ENCODE data around the gene TCAIM.

Gene TCAIM

DNA sequence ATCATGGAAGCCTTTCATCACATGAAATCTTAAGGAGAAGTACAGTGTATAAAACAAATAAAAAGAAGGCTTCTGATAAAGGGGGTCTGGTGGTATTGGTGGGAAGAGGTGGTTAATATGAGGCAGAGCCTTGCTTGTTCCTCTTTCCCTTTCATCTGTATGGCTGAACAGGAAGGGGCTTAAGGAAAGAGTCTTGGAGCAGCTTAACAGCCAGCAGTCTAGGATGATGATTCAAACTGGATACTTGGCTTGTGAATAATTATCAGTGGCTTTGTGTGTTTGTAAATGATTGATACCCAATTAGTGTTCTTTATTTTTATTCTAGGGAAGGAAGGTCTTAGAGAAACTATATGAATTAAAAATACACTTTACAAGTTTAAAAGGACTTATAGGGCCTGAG lies 29.1 kb upstream of the TCAIM start:
- in situ Hi-C loops (cut with HindIII; ENCODE audit: low sequenced_read_pairs): no loop called here
- no peak for TF ChIP-seq CTCF (IDR thresholded peaks at IDR 0.05; ENCODE audit: low read depth, low read length, missing control alignments)
- no peak overlapping the region for H3K4me3 ChIP-seq (ENCODE audit: low read depth, low read length)
- no peak for DNase-seq (ENCODE audit: low read depth)

- H3K4me3 ChIP-seq (ENCODE audit: low read depth, low read length): no peak overlapping the region
- in situ Hi-C loops (cut with HindIII; ENCODE audit: low sequenced_read_pairs): no loop called here
- DNase-seq (ENCODE audit: low read depth): no peak
- TF ChIP-seq CTCF (IDR thresholded peaks at IDR 0.05; ENCODE audit: low read depth, low read length, missing control alignments): no peak
Observed at GRCh38 chr3:44318891-44319311, 19.7 kb upstream of the TCAIM start.

- DNase-seq (ENCODE audit: low read depth): no peak
- H3K4me3 ChIP-seq (ENCODE audit: low read depth, low read length): no peak overlapping the region
- no peak for TF ChIP-seq CTCF (IDR thresholded peaks at IDR 0.05; ENCODE audit: low read depth, low read length, missing control alignments)
- in situ Hi-C loops (cut with HindIII; ENCODE audit: low sequenced_read_pairs): no loop called here
Observed at GRCh38 chr3:44321335-44321734, 17.2 kb upstream of the TCAIM start.

DNA sequence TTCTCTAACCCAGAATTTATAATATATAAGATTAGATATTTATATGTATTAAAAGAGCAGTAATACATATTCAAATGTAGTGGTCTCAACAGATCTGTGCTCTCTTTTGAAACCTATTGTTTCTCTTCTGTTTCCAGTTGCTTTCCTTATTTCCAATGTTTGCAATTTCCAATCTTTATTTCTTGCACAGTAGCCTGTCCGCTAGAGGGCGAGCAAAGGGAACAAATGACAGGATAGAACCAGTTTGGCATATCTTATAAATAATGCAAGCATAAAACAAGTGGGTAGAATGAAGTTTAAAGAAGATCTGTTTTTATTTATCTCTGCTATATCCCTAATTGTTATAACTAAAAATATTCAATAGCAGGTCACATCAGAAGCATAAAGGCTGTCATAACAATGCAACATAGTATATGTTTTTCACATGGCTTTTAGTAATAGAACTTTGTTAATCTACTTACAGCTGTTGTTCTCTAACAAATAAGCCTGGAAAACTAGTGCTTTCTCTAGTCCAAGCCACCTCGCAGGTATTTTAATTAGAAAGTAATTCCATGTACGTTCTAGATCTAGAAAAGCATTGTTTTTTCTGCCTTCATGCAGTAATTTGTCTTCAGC lies 15.1 kb upstream of the TCAIM start:
- H3K4me3 ChIP-seq (ENCODE audit: low read depth, low read length): no peak overlapping the region
- peak; percentile 53 for DNase-seq (ENCODE audit: low read depth)
- peak; percentile 83 for TF ChIP-seq CTCF (IDR thresholded peaks at IDR 0.05; ENCODE audit: low read depth, low read length, missing control alignments)
- in situ Hi-C loops (cut with HindIII; ENCODE audit: low sequenced_read_pairs): no loop called here

GRCh38 chr3:44324584-44324983 lies 14.0 kb upstream of the TCAIM start:
- TF ChIP-seq CTCF (IDR thresholded peaks at IDR 0.05; ENCODE audit: low read depth, low read length, missing control alignments): no peak
- in situ Hi-C loops (cut with HindIII; ENCODE audit: low sequenced_read_pairs): no loop called here
- DNase-seq (ENCODE audit: low read depth): no peak
- no peak overlapping the region for H3K4me3 ChIP-seq (ENCODE audit: low read depth, low read length)

DNA sequence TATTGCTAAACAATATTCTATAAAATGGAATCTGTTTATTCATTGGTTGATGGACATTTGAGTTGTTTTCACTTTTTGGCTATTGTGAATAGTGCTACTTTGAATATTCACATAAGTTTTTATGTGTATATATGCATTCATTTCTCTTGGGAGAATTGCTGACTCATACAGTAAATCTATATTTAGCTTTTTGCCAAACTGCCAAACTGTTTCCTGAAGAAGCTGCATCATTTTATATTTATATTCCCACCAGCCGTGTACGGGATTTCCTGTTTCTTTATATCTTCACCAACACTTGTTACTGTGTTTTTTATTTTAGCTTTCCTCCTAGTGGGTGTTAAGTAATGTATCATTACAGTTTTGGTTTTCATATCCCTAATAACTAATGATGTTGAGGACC lies 12.5 kb upstream of the TCAIM start:
- TF ChIP-seq CTCF (IDR thresholded peaks at IDR 0.05; ENCODE audit: low read depth, low read length, missing control alignments): no peak
- in situ Hi-C loops (cut with HindIII; ENCODE audit: low sequenced_read_pairs): no loop called here
- no peak overlapping the region for H3K4me3 ChIP-seq (ENCODE audit: low read depth, low read length)
- DNase-seq (ENCODE audit: low read depth): no peak
